OCI-LY1 (cell line): ENCODE measurements around the gene CYTH3.

Experiments
- EZH2 ChIP-seq: fragments of 200-600 bp; sonication (generic), shearing (Covaris generic); IDR thresholded peaks from 2 replicates; pipeline ENCODE4 v1.8.0; 2017; ENCODE audit warnings: borderline replicate concordance, mixed run types, mild to moderate bottlenecking, antibody characterized with exemption, low read length, moderate library complexity, mixed read lengths
- TF ChIP-seq, protein P1 (sequence below): fragments of 200-600 bp; sonication (generic), shearing (Covaris generic); IDR thresholded peaks from 2 replicates; pipeline ENCODE4 v1.5.1; 2017; ENCODE audit warnings: mild to moderate bottlenecking, antibody characterized with exemption, low read length, moderate library complexity, mixed read lengths

DNA sequence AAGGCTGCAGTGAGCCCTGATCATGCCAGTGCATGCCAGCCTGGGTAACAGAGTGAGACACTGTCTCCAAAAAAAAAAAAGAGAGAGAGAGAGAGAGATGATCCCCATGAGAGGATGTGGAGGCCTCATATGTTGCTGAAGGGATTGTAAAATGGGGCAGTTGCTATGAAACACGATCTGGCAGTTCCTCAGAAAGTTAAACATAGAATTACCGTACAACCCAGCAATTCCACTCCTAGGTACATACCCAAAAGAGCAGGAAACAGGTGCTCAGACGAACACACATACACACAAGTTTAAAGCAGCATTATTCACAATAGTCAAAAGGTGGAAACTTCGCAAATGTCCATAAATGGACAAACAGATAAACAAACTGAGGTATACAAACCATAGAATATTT is 27.4 kb upstream of the CYTH3 start:
- TF ChIP-seq, protein P1, sequence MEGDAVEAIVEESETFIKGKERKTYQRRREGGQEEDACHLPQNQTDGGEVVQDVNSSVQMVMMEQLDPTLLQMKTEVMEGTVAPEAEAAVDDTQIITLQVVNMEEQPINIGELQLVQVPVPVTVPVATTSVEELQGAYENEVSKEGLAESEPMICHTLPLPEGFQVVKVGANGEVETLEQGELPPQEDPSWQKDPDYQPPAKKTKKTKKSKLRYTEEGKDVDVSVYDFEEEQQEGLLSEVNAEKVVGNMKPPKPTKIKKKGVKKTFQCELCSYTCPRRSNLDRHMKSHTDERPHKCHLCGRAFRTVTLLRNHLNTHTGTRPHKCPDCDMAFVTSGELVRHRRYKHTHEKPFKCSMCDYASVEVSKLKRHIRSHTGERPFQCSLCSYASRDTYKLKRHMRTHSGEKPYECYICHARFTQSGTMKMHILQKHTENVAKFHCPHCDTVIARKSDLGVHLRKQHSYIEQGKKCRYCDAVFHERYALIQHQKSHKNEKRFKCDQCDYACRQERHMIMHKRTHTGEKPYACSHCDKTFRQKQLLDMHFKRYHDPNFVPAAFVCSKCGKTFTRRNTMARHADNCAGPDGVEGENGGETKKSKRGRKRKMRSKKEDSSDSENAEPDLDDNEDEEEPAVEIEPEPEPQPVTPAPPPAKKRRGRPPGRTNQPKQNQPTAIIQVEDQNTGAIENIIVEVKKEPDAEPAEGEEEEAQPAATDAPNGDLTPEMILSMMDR = no peak
- no peak for TF ChIP-seq EZH2
